Tibial artery (tissue), 4 donors: Measurements from ENCODE around the gene RRP8.

Experiments used
- DNase-seq, 2 donors: peaks; one replicate each; pipeline ENCODE4 v3.0.0-alpha.2; 2019
- H3K27ac ChIP-seq, 2 donors: fragments of 200-600 bp; sonication (generic) in 1 of 2; 1 replicate in 1 of 2; 2 replicates in 1 of 2; pipeline ENCODE4 v1.5.1; 2018 to 2019; ENCODE audit warnings: mild to moderate bottlenecking in 1 of 2
- H3K27me3 ChIP-seq, 2 donors: fragments of 200-600 bp; sonication (generic) in 1 of 2; one replicate each; pipeline versions ENCODE4 v1.5.1 to v1.6.0; 2016 to 2019
- H3K36me3 ChIP-seq, 3 donors: fragments of 200-600 bp; sonication (generic) in 2 of 3; one replicate each; pipeline ENCODE4 v1.5.1; 2016 to 2019; ENCODE audit warnings: mild to moderate bottlenecking in 2 of 3
- H3K4me1 ChIP-seq, 4 donors: fragments of 200-600 bp; sonication (generic) in 2 of 4; 1 replicate in 3 of 4; 2 replicates in 1 of 4; pipeline ENCODE4 v1.5.1; 2016 to 2019
- H3K4me3 ChIP-seq, 2 donors: fragments of 200-600 bp; sonication (generic) in 1 of 2; 1 replicate in 1 of 2; 2 replicates in 1 of 2; pipeline ENCODE4 v1.5.1; 2018 to 2019; ENCODE audit warnings: mild to moderate bottlenecking in 2 of 2
- H3K9me3 ChIP-seq, 3 donors: fragments of 200-600 bp; sonication (generic) in 1 of 3; one replicate each; pipeline ENCODE4 v1.5.1; 2016 to 2019
- intact Hi-C: fragments of 100-400 bp; cut with DNase I; formaldehyde crosslinking; loops from one replicate; pipeline ENCODE4 v1.15.0; 2023; ENCODE audit warnings: low total_unique reads
- TF ChIP-seq, protein P1 (sequence below), 2 experiments: fragments of 200-600 bp in 1 of 2; fragments of 450-650 bp in 1 of 2; IDR thresholded peaks; one replicate each; pipeline ENCODE4 v1.5.1; 2017 to 2019; ENCODE audit warnings: antibody characterized with exemption in 2 of 2, mild to moderate bottlenecking in 1 of 2, moderate library complexity in 1 of 2

RRP8 gene

DNA sequence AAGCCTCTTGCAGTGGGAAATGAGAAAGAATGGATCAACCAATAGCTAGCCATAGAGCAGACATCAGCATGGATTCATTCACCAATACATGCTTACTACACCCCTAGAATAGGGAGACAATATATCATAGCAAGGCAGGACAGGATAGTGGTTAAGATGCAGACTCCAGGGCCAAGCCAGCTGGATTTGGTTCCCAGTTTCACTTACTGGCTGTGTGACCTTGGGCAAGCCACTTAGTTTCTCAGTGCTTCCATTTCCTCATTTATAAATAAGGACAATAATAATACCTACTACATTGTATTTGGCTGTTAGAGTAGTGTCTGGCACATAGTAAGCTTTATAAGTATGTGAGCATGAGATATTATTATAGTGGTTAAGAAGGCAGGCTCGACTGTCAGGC is 45.1 kb upstream of the RRP8 start:
- TF ChIP-seq, protein P1, sequence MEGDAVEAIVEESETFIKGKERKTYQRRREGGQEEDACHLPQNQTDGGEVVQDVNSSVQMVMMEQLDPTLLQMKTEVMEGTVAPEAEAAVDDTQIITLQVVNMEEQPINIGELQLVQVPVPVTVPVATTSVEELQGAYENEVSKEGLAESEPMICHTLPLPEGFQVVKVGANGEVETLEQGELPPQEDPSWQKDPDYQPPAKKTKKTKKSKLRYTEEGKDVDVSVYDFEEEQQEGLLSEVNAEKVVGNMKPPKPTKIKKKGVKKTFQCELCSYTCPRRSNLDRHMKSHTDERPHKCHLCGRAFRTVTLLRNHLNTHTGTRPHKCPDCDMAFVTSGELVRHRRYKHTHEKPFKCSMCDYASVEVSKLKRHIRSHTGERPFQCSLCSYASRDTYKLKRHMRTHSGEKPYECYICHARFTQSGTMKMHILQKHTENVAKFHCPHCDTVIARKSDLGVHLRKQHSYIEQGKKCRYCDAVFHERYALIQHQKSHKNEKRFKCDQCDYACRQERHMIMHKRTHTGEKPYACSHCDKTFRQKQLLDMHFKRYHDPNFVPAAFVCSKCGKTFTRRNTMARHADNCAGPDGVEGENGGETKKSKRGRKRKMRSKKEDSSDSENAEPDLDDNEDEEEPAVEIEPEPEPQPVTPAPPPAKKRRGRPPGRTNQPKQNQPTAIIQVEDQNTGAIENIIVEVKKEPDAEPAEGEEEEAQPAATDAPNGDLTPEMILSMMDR (IDR thresholded peaks at IDR 0.05) = no peak
- Histone ChIP-seq H3K4me3 (no peak overlapping the region), H3K9me3 (no peaks in the 10 kb centered on the region), H3K4me1 (peaks cover 0 to 35% (median 21%) of the 10 kb centered on the region in 4 donors), H3K27me3 (no peaks in the 10 kb centered on the region), H3K36me3 (no peaks in the 10 kb centered on the region), H3K27ac (peak overlapping the region in 1 of 2 donors; percentile 68)
- intact Hi-C loops = no loop called here
- DNase-seq = no peak

DNA sequence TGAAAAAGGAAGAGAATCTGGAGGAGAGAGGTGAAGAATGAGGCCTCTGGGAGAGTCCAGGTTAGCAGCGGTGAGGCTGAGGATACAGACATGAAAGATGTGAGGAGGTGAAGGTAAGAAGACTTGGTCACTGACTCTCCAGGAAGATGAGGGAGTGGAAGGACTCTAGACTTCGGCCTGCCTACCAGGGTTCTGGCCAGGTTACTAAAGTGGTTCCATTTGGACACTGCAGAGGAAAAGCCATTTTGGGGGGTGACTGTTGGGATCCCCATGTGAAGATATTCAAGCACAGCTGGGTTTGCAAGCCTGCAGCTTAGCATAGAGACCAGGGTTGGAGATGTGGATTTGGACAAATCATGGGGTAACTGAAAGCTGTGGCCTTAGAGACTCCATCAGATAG is 44.4 kb upstream of the RRP8 start:
- no peaks in the 10 kb centered on the region for H3K9me3 ChIP-seq
- intact Hi-C loops = no loop called here
- peaks cover 0 to 35% (median 21%) of the 10 kb centered on the region in 4 donors for H3K4me1 ChIP-seq
- TF ChIP-seq, protein P1 (IDR thresholded peaks at IDR 0.05) = no peak
- H3K4me3 ChIP-seq = no peak overlapping the region
- peak overlapping the region; percentile 59 to 68 for H3K27ac ChIP-seq
- no peak for DNase-seq
- H3K36me3 ChIP-seq = no peaks in the 10 kb centered on the region
- no peaks in the 10 kb centered on the region for H3K27me3 ChIP-seq

DNA sequence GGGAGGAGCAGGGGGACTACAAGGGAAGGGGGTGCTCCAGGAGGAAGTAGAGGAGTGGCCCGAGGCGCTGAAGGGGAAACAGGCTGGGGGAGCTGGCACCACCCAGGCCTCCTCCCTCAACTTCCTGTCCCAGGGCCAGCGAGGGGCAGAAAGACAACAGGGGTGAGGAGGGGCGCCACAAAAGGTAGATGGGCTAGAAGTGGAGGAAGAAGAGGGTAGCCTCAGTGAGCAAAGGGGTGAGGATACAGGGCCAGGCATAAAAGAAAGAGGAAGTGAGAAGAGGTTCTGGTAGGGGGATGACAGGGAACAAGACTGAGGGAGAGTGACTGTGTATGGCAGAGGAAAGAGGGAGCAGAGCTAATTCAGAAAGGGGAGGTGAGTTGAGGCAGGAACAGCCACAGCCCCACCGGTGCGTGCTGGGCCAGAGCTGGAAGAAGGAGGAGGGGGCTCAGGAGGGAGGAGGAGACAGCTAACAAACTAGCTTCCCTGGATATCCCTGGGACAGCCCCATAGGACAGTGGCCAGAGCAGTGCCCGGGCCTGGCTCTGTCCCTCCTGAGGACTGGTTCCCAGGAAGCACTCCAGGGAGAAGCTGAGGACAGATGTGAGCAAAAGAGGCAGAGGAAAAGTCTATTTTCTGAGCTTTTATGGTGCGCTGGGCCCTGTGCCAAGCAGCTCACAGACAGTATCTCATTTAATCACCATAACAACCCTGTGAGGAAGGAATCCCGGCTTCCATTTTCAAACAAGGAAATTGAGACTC is 43.7 kb upstream of the RRP8 start:
- Histone ChIP-seq H3K36me3 (no peaks in the 10 kb centered on the region), H3K27ac (peak overlapping the region; percentile 59 to 68), H3K27me3 (no peaks in the 10 kb centered on the region), H3K9me3 (no peaks in the 10 kb centered on the region), H3K4me3 (no peak overlapping the region), H3K4me1 (peaks cover 0 to 35% (median 21%) of the 10 kb centered on the region in 4 donors)
- intact Hi-C loops = no loop called here
- no peak for DNase-seq
- TF ChIP-seq, protein P1 (IDR thresholded peaks at IDR 0.05) = no peak

DNA sequence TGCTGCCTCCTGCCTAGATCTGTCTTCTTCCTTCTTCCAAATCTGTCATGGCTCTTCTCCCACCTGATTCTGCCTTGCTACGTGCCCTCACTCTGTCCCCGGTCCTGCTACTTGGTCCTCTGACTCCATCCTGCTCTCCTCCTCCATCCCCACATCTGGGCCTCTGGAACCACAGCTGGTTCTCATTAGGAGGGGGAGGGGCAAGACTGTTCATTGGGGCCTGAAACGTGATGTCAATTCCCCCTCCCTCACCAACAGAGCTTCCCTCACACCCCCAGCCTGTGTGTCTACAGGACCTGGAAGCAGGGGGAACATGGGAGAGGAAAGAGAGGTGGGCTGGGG is 43.1 kb upstream of the RRP8 start:
- intact Hi-C loops = no loop called here
- Histone ChIP-seq H3K27ac (peak overlapping the region; percentile 59 to 68), H3K36me3 (no peaks in the 10 kb centered on the region), H3K4me1 (peaks cover 0 to 35% (median 21%) of the 10 kb centered on the region in 4 donors), H3K4me3 (no peak overlapping the region), H3K27me3 (no peaks in the 10 kb centered on the region), H3K9me3 (no peaks in the 10 kb centered on the region)
- no peak for DNase-seq
- TF ChIP-seq, protein P1 (IDR thresholded peaks at IDR 0.05) = no peak

DNA sequence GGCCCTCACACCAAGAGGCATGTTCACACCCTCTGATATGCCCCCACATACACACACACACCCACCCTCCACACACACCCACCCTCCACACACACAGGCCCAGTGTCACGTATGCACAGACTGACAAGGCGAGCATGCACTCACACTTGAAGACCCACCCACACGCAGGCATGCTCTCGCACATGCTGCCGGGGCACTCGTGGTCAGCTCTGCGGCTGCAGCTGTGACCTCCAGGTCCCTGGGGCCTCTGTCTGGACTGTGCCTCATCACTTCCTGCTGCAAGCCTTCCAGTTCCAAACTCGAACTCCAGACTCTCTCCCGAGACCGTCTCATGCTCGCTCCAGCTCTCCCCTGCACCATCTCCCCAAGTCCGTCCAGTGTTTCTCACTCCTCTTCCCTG is 42.7 kb upstream of the RRP8 start:
- TF ChIP-seq, protein P1 (IDR thresholded peaks at IDR 0.05) = no peak
- DNase-seq = peak; percentile 53 to 83

More for the DNA sequence above, 42.7 kb upstream of the RRP8 start:
- intact Hi-C loops = no loop called here
- Histone ChIP-seq H3K36me3 (peaks cover 0 to 3% (median 1%) of the 10 kb centered on the region in 3 donors), H3K27ac (peak overlapping the region; percentile 59 to 68), H3K4me1 (peaks cover 0 to 35% (median 21%) of the 10 kb centered on the region in 4 donors), H3K9me3 (no peaks in the 10 kb centered on the region), H3K4me3 (no peak overlapping the region), H3K27me3 (no peaks in the 10 kb centered on the region)
